Adrenal gland (tissue), 5 donors: ENCODE data around the gene CDON.

Experiments
- POLR2A ChIP-seq, 2 donors: fragments of 450-650 bp; IDR thresholded peaks; one replicate each; pipeline ENCODE4 v1.6.1; 2017; ENCODE audit warnings: antibody characterized with exemption in 2 of 2, mild to moderate bottlenecking in 2 of 2, moderate library complexity in 1 of 2
- TF ChIP-seq, protein P1 (sequence below), 6 experiments: fragments of 450-650 bp in 4 of 6; fragments of 200-600 bp in 2 of 6; sonication (generic) in 1 of 6; IDR thresholded peaks; 1 replicate in 5 of 6; 2 replicates in 1 of 6; pipeline versions ENCODE4 v1.5.1 to v1.8.0; 2016 to 2021; ENCODE audit warnings: antibody characterized with exemption in 6 of 6, mild to moderate bottlenecking in 2 of 6, moderate library complexity in 1 of 6
- donor health status: DM: no; HTN: no; CAD: no.

DNA sequence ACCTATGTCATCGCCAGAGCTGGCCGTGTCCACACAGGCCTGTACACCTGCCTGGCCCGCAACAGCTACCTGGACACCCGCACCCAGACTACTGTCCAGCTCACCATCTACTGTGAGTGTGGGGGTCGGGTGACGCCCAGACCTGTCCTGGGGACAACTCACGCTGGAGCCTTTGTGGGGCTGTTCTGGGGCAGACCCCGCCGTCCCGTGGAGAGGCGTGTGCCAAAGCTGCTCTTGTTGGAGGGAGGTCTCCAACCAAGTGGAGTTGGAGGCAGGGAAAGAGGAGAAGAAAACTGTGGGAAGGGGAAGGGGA, 112.5 kb downstream of the CDON start:
- TF ChIP-seq, protein P1, sequence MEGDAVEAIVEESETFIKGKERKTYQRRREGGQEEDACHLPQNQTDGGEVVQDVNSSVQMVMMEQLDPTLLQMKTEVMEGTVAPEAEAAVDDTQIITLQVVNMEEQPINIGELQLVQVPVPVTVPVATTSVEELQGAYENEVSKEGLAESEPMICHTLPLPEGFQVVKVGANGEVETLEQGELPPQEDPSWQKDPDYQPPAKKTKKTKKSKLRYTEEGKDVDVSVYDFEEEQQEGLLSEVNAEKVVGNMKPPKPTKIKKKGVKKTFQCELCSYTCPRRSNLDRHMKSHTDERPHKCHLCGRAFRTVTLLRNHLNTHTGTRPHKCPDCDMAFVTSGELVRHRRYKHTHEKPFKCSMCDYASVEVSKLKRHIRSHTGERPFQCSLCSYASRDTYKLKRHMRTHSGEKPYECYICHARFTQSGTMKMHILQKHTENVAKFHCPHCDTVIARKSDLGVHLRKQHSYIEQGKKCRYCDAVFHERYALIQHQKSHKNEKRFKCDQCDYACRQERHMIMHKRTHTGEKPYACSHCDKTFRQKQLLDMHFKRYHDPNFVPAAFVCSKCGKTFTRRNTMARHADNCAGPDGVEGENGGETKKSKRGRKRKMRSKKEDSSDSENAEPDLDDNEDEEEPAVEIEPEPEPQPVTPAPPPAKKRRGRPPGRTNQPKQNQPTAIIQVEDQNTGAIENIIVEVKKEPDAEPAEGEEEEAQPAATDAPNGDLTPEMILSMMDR (IDR thresholded peaks at IDR 0.05) = no peak
- no peak for TF ChIP-seq POLR2A (IDR thresholded peaks at IDR 0.05)
